ENCODE data around the gene ZCCHC10. TPM values are rescaled to one million over a fixed set of nuclear protein-coding genes. Genes with fewer than 3 reads are reported as not detected.

The ZCCHC10 gene
- total and polyA plus RNA-seq, 2 donors (not counting 3 experiments of a cell fraction or from before 2014, with no cell fraction given) = 25.9 to 32.1 TPM

DNA sequence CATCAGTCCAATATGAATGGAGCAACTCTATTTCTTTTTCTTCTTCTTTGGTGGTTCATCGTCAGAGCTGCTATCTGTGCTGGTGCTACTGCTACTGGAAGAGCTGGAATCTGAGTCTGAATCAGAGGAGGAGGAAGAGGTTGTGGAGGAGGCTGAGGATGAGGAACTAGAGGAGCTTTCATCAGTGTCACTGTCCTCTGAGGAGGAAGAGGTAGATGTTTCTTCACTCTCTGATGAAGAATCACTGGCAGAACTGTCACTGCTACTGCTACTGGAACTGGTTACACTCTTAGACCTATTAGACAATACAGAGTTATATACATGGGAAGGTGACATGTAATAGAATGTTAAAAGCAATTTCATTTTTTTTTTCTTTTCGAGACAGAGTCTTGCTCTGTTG, 27.8 kb downstream of the ZCCHC10 start:
- no peak overlapping the region for H3K4me2 ChIP-seq (ENCODE audit: insufficient read depth, low read length)
- intact Hi-C loops (cut with micrococcal nuclease) = no loop called here
- no peak overlapping the region for H3K27ac ChIP-seq (ENCODE audit: insufficient read depth, low read depth, low read length)
- DNase-seq (ENCODE audit: low read depth, low spot score) (no peak), FAIRE-seq (no peak)
- H3K4me3 ChIP-seq (replicated peaks in 1 of 3; ENCODE audit: insufficient read depth in 1 of 3, low read depth in 1 of 3, low read length in 3 of 3) = no peak overlapping the region
- no peaks in the 10 kb centered on the region for H4K20me1 ChIP-seq (replicated peaks; ENCODE audit: control insufficient read depth, extremely low read depth, insufficient read depth, low read length)
- POLR2A ChIA-PET = no interaction called here
- H3K9me1 ChIP-seq (replicated peaks; ENCODE audit: control insufficient read depth, extremely low read depth, insufficient read depth, low read length) = no peaks in the 10 kb centered on the region
- H3K79me2 ChIP-seq (ENCODE audit: control insufficient read depth, insufficient read depth, low read length) = no peaks in the 10 kb centered on the region
- no TSS peak for BruUV-seq (replicated peaks)
- no peak overlapping the region for H2AFZ ChIP-seq (ENCODE audit: low read depth, low read length)
- CTCF ChIA-PET = no interaction called here
- no peaks in the 10 kb centered on the region for H3K27me3 ChIP-seq (ENCODE audit: control insufficient read depth in 2 of 2, insufficient read depth in 2 of 2, low read length in 2 of 2)
- TF ChIP-seq POLR2A (IDR thresholded peaks at IDR 0.05; ENCODE audit: low read depth, low read length) = no peak
- no peak for TF ChIP-seq POLR2AphosphoS5 (IDR thresholded peaks at IDR 0.05; ENCODE audit: insufficient read depth, low read depth, low read length)
- H3K9ac ChIP-seq (replicated peaks; ENCODE audit: extremely low read depth, insufficient read depth, low read length) = no peak overlapping the region
- peaks cover 0 to 2% of the 10 kb centered on the region in 2 experiments for H3K36me3 ChIP-seq (ENCODE audit: control insufficient read depth in 2 of 2, extremely low read depth in 1 of 2, insufficient read depth in 2 of 2, low read length in 2 of 2)
- H3K9me3 ChIP-seq (replicated peaks; ENCODE audit: control insufficient read depth, insufficient read depth, low read length) = no peaks in the 10 kb centered on the region
- no peaks in the 10 kb centered on the region for H3K4me1 ChIP-seq (ENCODE audit: control insufficient read depth, extremely low read depth, insufficient read depth, low read length)
- dilution Hi-C loops (cut with MboI; ENCODE audit: extremely low pct_ligation_motif_present, low sequenced_read_pairs) = no loop called here

DNA sequence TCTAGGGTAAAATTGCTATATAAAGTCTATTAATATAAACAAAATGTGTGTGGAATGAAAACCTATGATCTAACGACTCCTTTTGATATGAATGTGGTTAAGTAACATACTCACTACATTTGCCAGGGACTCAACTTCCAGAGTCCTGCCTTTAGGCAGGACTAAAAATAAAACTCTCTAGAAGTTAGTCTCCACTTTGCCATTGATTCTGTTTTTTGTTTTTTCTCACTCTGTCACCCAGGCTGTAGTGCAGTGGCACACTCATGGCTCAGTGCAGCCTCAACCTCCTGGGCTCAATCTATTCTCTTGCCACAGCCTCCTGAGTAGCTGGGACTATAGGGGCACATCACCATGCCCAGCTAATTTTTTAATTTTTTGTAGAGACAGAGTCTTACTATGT, 30.0 kb downstream of the ZCCHC10 start:
- Histone ChIP-seq H3K9me1 (replicated peaks; ENCODE audit: control insufficient read depth, extremely low read depth, insufficient read depth, low read length) (no peaks in the 10 kb centered on the region), H2AFZ (ENCODE audit: low read depth, low read length) (no peak overlapping the region), H3K9ac (replicated peaks; ENCODE audit: extremely low read depth, insufficient read depth, low read length) (no peak overlapping the region), H3K4me3 (replicated peaks in 1 of 3; ENCODE audit: insufficient read depth in 1 of 3, low read depth in 1 of 3, low read length in 3 of 3) (no peak overlapping the region), H3K27me3 (ENCODE audit: control insufficient read depth in 2 of 2, insufficient read depth in 2 of 2, low read length in 2 of 2) (no peaks in the 10 kb centered on the region), H3K27ac (ENCODE audit: insufficient read depth, low read depth, low read length) (no peak overlapping the region), H3K36me3 (ENCODE audit: control insufficient read depth in 2 of 2, extremely low read depth in 1 of 2, insufficient read depth in 2 of 2, low read length in 2 of 2) (no peaks in the 10 kb centered on the region), H3K4me2 (ENCODE audit: insufficient read depth, low read length) (no peak overlapping the region), H4K20me1 (replicated peaks; ENCODE audit: control insufficient read depth, extremely low read depth, insufficient read depth, low read length) (no peaks in the 10 kb centered on the region), H3K79me2 (ENCODE audit: control insufficient read depth, insufficient read depth, low read length) (no peaks in the 10 kb centered on the region), H3K9me3 (replicated peaks; ENCODE audit: control insufficient read depth, insufficient read depth, low read length) (no peaks in the 10 kb centered on the region), H3K4me1 (ENCODE audit: control insufficient read depth, extremely low read depth, insufficient read depth, low read length) (no peaks in the 10 kb centered on the region)
- no TSS peak for BruUV-seq (replicated peaks)
- ChIA-PET CTCF (interaction anchor here (0.6 kb wide), 1 partner anchor 39 kb away, joined by 3 read pairs; no protein-coding TSS in a partner anchor), POLR2A (no interaction called here)
- dilution Hi-C loops (cut with MboI; ENCODE audit: extremely low pct_ligation_motif_present, low sequenced_read_pairs) = no loop called here
- DNase-seq (ENCODE audit: low read depth, low spot score) (no peak), FAIRE-seq (no peak)
- TF ChIP-seq POLR2A (IDR thresholded peaks at IDR 0.05; ENCODE audit: low read depth, low read length) (no peak), EZH2 (IDR thresholded peaks at IDR 0.05; ENCODE audit: borderline replicate concordance, low read depth, low read length, severe bottlenecking) (no peak), MYC (IDR thresholded peaks at IDR 0.05; ENCODE audit: low read depth, low read length) (no peak), JUN (IDR thresholded peaks at IDR 0.05; ENCODE audit: borderline replicate concordance, insufficient read depth, insufficient read length, low read depth) (no peak), FOS (IDR thresholded peaks at IDR 0.05; ENCODE audit: borderline replicate concordance, insufficient read depth, low read length) (no peak), GATA2 (IDR thresholded peaks at IDR 0.05; ENCODE audit: insufficient read depth, insufficient read length, low read depth, low read length) (no peak), POLR2AphosphoS5 (IDR thresholded peaks at IDR 0.05; ENCODE audit: insufficient read depth, low read depth, low read length) (no peak)
- TF ChIP-seq, protein P1, sequence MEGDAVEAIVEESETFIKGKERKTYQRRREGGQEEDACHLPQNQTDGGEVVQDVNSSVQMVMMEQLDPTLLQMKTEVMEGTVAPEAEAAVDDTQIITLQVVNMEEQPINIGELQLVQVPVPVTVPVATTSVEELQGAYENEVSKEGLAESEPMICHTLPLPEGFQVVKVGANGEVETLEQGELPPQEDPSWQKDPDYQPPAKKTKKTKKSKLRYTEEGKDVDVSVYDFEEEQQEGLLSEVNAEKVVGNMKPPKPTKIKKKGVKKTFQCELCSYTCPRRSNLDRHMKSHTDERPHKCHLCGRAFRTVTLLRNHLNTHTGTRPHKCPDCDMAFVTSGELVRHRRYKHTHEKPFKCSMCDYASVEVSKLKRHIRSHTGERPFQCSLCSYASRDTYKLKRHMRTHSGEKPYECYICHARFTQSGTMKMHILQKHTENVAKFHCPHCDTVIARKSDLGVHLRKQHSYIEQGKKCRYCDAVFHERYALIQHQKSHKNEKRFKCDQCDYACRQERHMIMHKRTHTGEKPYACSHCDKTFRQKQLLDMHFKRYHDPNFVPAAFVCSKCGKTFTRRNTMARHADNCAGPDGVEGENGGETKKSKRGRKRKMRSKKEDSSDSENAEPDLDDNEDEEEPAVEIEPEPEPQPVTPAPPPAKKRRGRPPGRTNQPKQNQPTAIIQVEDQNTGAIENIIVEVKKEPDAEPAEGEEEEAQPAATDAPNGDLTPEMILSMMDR (IDR thresholded peaks at IDR 0.05; ENCODE audit: extremely low read depth in 1 of 2, insufficient read depth in 1 of 2, low read depth in 1 of 2, low read length in 2 of 2) = no peak
- TF ChIP-seq, protein P2, sequence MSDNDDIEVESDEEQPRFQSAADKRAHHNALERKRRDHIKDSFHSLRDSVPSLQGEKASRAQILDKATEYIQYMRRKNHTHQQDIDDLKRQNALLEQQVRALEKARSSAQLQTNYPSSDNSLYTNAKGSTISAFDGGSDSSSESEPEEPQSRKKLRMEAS (IDR thresholded peaks at IDR 0.05; ENCODE audit: insufficient read depth, insufficient read length) = no peak
- intact Hi-C loops (cut with micrococcal nuclease) = no loop called here

Data from endothelial cell of umbilical vein (primary cell).